Measurements from ENCODE around the gene SALL1. TPM values are rescaled to one million over a fixed set of nuclear protein-coding genes. Genes with fewer than 3 reads are reported as not detected.

Gene SALL1
- total RNA-seq, 6 experiments from 2014 or later: 10.6 to 15.4 (median 12.6) TPM

- Mint-ChIP-seq H3K4me3 (peak overlapping the region; percentile 35; the same call in 1 of the 2 replicates), H3K27ac (no peak overlapping the region), H3K9me3 (no peaks in the 10 kb centered on the region), H3K27me3 (ENCODE audit: insufficient read depth) (peaks cover 14% of the 10 kb centered on the region), H3K4me1 (ENCODE audit: low read depth) (peaks cover 10% of the 10 kb centered on the region; the same call in 1 of the 2 replicates), H3K36me3 (ENCODE audit: low read depth) (no peaks in the 10 kb centered on the region)
- DNase-seq: no peak
- TF ChIP-seq CTCF (IDR thresholded peaks at IDR 0.05): no peak
Observed at GRCh38 chr16:51119556-51119955, 31.5 kb downstream of the SALL1 start.

- H3K27ac Mint-ChIP-seq: no peak overlapping the region
- no peaks in the 10 kb centered on the region for H3K36me3 Mint-ChIP-seq (ENCODE audit: low read depth)
- no peak for TF ChIP-seq CTCF (IDR thresholded peaks at IDR 0.05)
- DNase-seq: no peak
- H3K9me3 Mint-ChIP-seq: no peaks in the 10 kb centered on the region
- no peak overlapping the region for H3K4me3 Mint-ChIP-seq
- peaks cover 10% of the 10 kb centered on the region; the same call in 1 of the 2 replicates for H3K4me1 Mint-ChIP-seq (ENCODE audit: low read depth)
- peaks cover 24% of the 10 kb centered on the region for H3K27me3 Mint-ChIP-seq (ENCODE audit: insufficient read depth)
Observed at GRCh38 chr16:51116353-51116752, 34.7 kb downstream of the SALL1 start.

GRCh38 chr16:51114382-51114781 lies 36.7 kb downstream of the SALL1 start:
- no peak for TF ChIP-seq CTCF (IDR thresholded peaks at IDR 0.05)
- no peak for DNase-seq
- Mint-ChIP-seq H3K36me3 (ENCODE audit: low read depth) (no peaks in the 10 kb centered on the region), H3K27ac (no peak overlapping the region), H3K9me3 (no peaks in the 10 kb centered on the region), H3K4me3 (no peak overlapping the region), H3K4me1 (ENCODE audit: low read depth) (peaks cover 2% of the 10 kb centered on the region; the same call in 1 of the 2 replicates), H3K27me3 (ENCODE audit: insufficient read depth) (peaks cover 22% of the 10 kb centered on the region)

- no peak for DNase-seq
- Mint-ChIP-seq H3K9me3 (no peaks in the 10 kb centered on the region), H3K4me3 (no peak overlapping the region), H3K27ac (no peak overlapping the region), H3K27me3 (ENCODE audit: insufficient read depth) (peaks cover 22% of the 10 kb centered on the region), H3K4me1 (ENCODE audit: low read depth) (no peaks in the 10 kb centered on the region), H3K36me3 (ENCODE audit: low read depth) (no peaks in the 10 kb centered on the region)
- no peak for TF ChIP-seq CTCF (IDR thresholded peaks at IDR 0.05)
Observed at GRCh38 chr16:51113236-51114125, 37.6 kb downstream of the SALL1 start.

GRCh38 chr16:51112323-51112722 lies 38.7 kb downstream of the SALL1 start:
- no peak for DNase-seq
- Mint-ChIP-seq H3K27ac (no peak overlapping the region), H3K27me3 (ENCODE audit: insufficient read depth) (peaks cover 22% of the 10 kb centered on the region), H3K4me1 (ENCODE audit: low read depth) (no peaks in the 10 kb centered on the region), H3K9me3 (no peaks in the 10 kb centered on the region), H3K4me3 (no peak overlapping the region), H3K36me3 (ENCODE audit: low read depth) (no peaks in the 10 kb centered on the region)
- TF ChIP-seq CTCF (IDR thresholded peaks at IDR 0.05): no peak
